Activated CD4-positive, alpha-beta T cell treated with anti-CD3 and anti-CD28 coated beads, Interleukin-2, amount 50 U/mL, for 24 hours (primary cell): ENCODE data around the gene CDH16.
A peak's percentile ranks its signal among the peaks of the same experiment; 100 is the strongest.
"Not testable (repeated sequence)": the region's sequence is repeated elsewhere in the genome, so short reads cannot be mapped to it uniquely, and the experiment has no call there.

Source experiments
- DNase-seq, 2 donors: peaks; one replicate each; pipeline ENCODE4 v3.0.0-alpha.2; 2020; ENCODE audit warnings: low read depth in 1 of 2, low spot score in 1 of 2

The CDH16 gene

GRCh38 chr16:66874079-66874775 is 44.5 kb downstream of the CDH16 start:
- no peak for DNase-seq

- DNase-seq, result no peak
These were observed 45.0 kb downstream of the CDH16 start for GRCh38 chr16:66873685-66874055.

GRCh38 chr16:66872943-66873684 is 45.6 kb downstream of the CDH16 start:
- peak; percentile 65 to 89 for DNase-seq

DNA sequence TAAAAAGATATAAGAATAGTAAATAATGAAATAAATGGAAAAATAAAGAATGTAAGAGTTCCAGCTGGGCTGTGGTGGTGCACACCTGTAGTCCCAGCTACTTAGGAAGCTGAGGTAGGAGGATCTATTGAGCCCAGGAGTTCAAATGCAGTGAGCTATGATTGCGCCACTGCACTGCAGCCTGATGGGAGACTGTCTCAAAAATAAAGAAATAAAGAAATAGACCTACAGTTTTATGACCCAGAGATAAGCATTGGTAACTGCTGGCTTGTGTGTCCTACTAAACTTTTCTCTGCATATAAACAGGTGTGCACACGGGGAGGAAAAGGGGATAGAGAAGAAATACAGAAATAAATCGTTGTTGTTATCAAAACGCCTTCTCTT is 46.1 kb downstream of the CDH16 start:
- no peak for DNase-seq

DNA sequence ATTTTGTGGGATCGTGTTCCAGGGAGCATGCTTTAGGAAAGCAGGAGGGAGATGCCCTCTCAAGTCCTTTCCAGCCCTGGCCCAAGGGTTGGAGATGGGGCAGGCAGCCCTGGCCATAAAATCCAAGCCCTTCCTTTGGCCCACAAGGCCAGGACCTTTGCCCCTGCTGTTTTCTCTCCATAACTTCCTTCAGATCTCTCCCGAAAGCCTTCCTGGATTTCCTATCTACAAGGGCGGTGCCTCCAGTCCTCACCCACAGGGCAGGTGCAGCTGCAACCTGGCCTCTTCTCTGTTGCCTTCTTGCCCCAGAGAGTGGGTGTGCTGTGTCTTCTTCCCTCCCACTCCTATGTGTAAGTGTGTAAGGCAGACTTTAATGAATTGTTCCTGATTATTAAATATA is 46.8 kb downstream of the CDH16 start:
- no peak for DNase-seq

- not testable (repeated sequence) for DNase-seq
These were observed 47.3 kb downstream of the CDH16 start for GRCh38 chr16:66871363-66871762.

DNA sequence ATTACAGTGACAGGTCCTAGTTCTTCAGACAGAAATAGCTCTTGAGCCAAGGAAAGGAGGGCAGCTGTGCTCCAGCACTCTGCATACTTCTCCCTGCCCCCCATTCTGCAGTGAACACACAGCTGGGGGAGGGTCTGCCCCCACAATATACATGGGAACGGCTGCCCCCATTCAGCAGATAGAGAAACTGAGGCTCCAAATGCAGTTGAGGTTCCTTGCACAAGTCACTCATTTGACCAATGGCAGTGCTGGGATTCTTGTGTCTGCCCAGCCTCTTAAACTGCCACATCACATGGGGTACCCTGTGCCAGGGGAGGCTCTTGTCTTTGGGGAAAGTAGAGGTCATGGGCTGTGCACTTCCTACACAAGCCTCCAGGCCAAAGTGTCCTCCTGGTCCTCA is 49.3 kb downstream of the CDH16 start:
- no peak for DNase-seq

GRCh38 chr16:66863707-66864106 is 55.0 kb downstream of the CDH16 start:
- DNase-seq, result no peak

DNA sequence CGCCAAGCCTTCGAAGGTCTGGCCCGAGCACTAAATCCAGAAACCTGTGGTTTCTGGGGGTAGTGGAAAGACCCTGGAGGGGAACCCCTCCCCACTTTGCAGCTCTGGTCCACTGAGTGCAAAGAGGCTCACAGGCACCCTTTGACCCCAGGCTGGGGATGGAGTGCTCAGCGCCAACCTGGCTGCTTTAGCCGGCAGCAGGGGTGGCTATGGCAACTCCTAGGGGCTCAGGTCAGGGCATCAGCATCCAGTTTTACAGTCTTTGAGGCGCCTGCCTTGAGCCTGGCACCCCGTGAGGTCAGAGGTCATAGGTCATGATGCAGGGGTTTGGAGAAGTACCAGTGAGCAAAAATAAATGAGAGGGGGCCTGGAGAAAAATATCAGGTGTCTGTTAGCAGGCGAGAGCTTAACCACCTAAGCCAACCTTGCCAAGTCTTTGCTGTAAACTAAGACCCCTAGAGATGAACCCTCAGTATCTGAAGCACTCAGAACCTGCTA is 56.6 kb downstream of the CDH16 start:
- DNase-seq, result no peak

- DNase-seq, result no peak
These were observed 59.2 kb downstream of the CDH16 start for GRCh38 chr16:66859397-66860068.

DNA sequence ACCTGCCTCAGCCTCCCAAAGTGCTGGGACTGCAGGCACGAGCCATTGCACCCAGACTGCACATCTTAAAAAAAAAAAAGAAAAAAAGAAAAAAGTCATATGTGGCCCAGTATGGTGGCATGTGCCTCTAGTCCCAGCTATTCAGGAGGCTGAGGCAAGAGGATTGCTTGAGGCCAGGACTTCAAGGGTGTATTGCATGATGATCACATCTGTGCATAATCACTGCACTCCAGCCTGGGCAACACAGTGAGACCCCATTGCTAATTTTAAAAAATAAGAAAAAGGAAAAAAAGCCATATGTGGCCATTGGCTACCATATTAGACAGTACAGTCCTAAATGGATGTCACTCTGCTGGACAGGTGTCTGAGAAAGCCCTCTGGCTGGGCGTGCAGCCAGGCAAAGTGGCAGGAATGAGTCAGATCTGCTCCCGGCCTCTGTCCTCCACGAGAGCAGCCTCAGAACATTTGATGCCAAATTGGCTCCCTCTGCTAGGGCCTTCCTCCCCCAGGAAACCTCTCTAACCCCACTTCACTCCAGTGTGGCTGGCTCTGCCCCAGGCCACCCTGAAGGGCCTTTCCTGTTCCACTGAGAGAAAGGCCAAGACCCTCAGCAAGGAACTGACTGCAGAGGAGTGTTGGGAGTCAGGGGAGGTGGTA is 59.8 kb downstream of the CDH16 start:
- DNase-seq, result no peak
